GM19025 (cell line): Measurements from ENCODE around the gene PLPP1.
"Not testable (repeated sequence)": the region's sequence is repeated elsewhere in the genome, so short reads cannot be mapped to it uniquely, and the experiment has no call there.

Experiments
- ATAC-seq: cut with Tn5 transposase; IDR thresholded peaks from one replicate; pipeline ENCODE4 v1.9.1; 2021; ENCODE audit warnings: mild to moderate bottlenecking, low read depth, moderate library complexity; ENCODE audit not compliant: unreplicated experiment

The PLPP1 gene

GRCh38 chr5:55509097-55509496 is 25.7 kb downstream of the PLPP1 start:
- no peak for ATAC-seq

GRCh38 chr5:55507574-55507973 is 27.2 kb downstream of the PLPP1 start:
- ATAC-seq: no peak

- ATAC-seq: not testable (repeated sequence)
Observed at GRCh38 chr5:55505711-55506110, 29.1 kb downstream of the PLPP1 start.

GRCh38 chr5:55503917-55504316 is 30.8 kb downstream of the PLPP1 start:
- ATAC-seq: not testable (repeated sequence)

GRCh38 chr5:55502759-55503158 is 32.0 kb downstream of the PLPP1 start:
- ATAC-seq: no peak

- no peak for ATAC-seq
Observed at GRCh38 chr5:55498457-55498856, 36.3 kb downstream of the PLPP1 start.

GRCh38 chr5:55497712-55498111 is 37.1 kb downstream of the PLPP1 start:
- ATAC-seq: no peak

GRCh38 chr5:55495216-55495615 is 39.5 kb downstream of the PLPP1 start:
- no peak for ATAC-seq

GRCh38 chr5:55492449-55492848 is 42.3 kb downstream of the PLPP1 start:
- no peak for ATAC-seq

- no peak for ATAC-seq
Observed at GRCh38 chr5:55485073-55485472, 49.7 kb downstream of the PLPP1 start.

- no peak for ATAC-seq
Observed at GRCh38 chr5:55484531-55484930, 50.2 kb downstream of the PLPP1 start.

- ATAC-seq: no peak
Observed at GRCh38 chr5:55483885-55484284, 50.9 kb downstream of the PLPP1 start.

GRCh38 chr5:55481293-55481855 is 53.4 kb downstream of the PLPP1 start:
- no peak for ATAC-seq

- ATAC-seq: no peak
Observed at GRCh38 chr5:55480781-55481180, 54.0 kb downstream of the PLPP1 start.

GRCh38 chr5:55472642-55473041 is 62.1 kb downstream of the PLPP1 start:
- no peak for ATAC-seq

GRCh38 chr5:55471468-55471867 is 63.3 kb downstream of the PLPP1 start:
- ATAC-seq: no peak

- ATAC-seq: no peak
Observed at GRCh38 chr5:55470282-55470681, 64.5 kb downstream of the PLPP1 start.

- no peak for ATAC-seq
Observed at GRCh38 chr5:55469839-55470238, 64.9 kb downstream of the PLPP1 start.

GRCh38 chr5:55467862-55468551 is 66.8 kb downstream of the PLPP1 start:
- ATAC-seq: no peak

- ATAC-seq: no peak
Observed at GRCh38 chr5:55463613-55464012, 71.2 kb downstream of the PLPP1 start.

GRCh38 chr5:55459572-55459971 is 75.2 kb downstream of the PLPP1 start:
- ATAC-seq: no peak

GRCh38 chr5:55456216-55456895 is 78.4 kb downstream of the PLPP1 start:
- ATAC-seq: no peak
